ENCODE data around the gene NWD2.

The NWD2 gene

GRCh38 chr4:37422102-37422501 is 177.6 kb downstream of the NWD2 start:
- DNase-seq (ENCODE audit: low read depth), result no peak
- no peak overlapping the region for H3K4me3 ChIP-seq (ENCODE audit: control insufficient read depth, low read depth, low read length)
- no peak for TF ChIP-seq CTCF (conservative IDR thresholded peaks at IDR 0.05; ENCODE audit: control insufficient read depth, insufficient read depth, low read depth, low read length)

- DNase-seq (ENCODE audit: low read depth), result no peak
- no peak for TF ChIP-seq CTCF (conservative IDR thresholded peaks at IDR 0.05; ENCODE audit: control insufficient read depth, insufficient read depth, low read depth, low read length)
- H3K4me3 ChIP-seq (ENCODE audit: control insufficient read depth, low read depth, low read length), result no peak overlapping the region
These were observed 178.1 kb downstream of the NWD2 start for GRCh38 chr4:37422638-37423037.

DNA sequence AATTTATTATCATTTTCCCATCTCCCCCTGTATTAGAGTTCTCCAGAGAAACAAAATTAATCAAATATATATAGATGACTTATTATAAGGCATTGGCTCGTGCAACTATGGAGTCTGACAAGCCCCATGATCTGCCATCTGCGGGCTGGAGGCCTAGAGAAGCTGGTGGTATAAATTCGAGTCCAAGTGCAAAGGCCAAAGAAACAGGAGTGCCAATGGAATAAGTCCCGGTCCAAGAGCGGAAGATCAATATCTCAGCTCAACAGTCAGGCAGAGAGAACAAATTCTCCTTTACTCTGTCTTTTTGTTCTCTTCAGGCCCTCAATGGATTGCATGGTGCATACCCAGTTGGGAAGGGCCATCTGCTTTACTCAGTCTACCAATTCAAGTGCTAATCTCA is 178.8 kb downstream of the NWD2 start:
- TF ChIP-seq CTCF (conservative IDR thresholded peaks at IDR 0.05; ENCODE audit: control insufficient read depth, insufficient read depth, low read depth, low read length), result no peak
- H3K4me3 ChIP-seq (ENCODE audit: control insufficient read depth, low read depth, low read length), result no peak overlapping the region
- DNase-seq (ENCODE audit: low read depth), result no peak

DNA sequence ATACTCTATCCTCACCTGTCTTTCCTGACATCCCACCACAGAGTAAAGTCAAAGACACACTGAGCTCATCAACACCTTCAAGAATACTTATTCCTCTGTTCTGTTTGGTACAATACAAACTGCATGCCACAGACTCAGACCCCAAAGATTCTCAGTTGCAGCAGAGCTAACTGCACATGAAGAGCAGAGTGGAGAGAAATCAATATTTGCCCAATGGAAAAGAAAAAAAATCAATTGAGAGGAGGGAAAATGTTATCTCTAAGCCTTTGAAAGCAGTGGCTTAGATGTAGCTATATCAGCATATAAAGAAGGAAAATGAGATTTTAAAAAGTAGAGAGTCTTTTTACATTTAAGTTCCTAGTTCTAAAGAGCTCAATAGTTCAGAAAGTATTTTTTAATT is 180.2 kb downstream of the NWD2 start:
- no peak for TF ChIP-seq CTCF (conservative IDR thresholded peaks at IDR 0.05; ENCODE audit: control insufficient read depth, insufficient read depth, low read depth, low read length)
- H3K4me3 ChIP-seq (ENCODE audit: control insufficient read depth, low read depth, low read length), result no peak overlapping the region
- no peak for DNase-seq (ENCODE audit: low read depth)

GRCh38 chr4:37425857-37426256 is 181.3 kb downstream of the NWD2 start:
- DNase-seq (ENCODE audit: low read depth), result no peak
- no peak overlapping the region for H3K4me3 ChIP-seq (ENCODE audit: control insufficient read depth, low read depth, low read length)
- no peak for TF ChIP-seq CTCF (conservative IDR thresholded peaks at IDR 0.05; ENCODE audit: control insufficient read depth, insufficient read depth, low read depth, low read length)

DNA sequence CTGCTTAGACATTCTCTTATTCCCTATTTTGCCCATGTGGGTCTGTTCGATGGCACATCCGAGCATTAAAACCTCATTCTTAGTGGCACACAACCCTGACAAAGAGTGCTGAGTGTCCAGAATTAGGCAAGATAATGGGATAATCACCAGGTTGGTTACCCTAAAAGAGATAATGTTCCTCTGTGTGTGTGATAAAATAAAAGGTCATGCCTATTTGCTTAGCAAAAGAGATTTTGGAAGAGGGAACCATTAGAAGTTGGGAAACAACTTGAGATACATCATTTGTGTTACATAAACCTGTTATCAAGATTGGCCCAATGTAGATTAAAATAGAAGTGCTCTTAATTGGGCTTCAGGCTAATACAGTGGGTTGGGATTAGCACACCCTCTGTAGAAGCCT is 182.7 kb downstream of the NWD2 start:
- H3K4me3 ChIP-seq (ENCODE audit: control insufficient read depth, low read depth, low read length), result no peak overlapping the region
- TF ChIP-seq CTCF (conservative IDR thresholded peaks at IDR 0.05; ENCODE audit: control insufficient read depth, insufficient read depth, low read depth, low read length), result no peak
- DNase-seq (ENCODE audit: low read depth), result no peak

GRCh38 chr4:37429906-37430305 is 185.4 kb downstream of the NWD2 start:
- TF ChIP-seq CTCF (conservative IDR thresholded peaks at IDR 0.05; ENCODE audit: control insufficient read depth, insufficient read depth, low read depth, low read length), result no peak

More at GRCh38 chr4:37429906-37430305, 185.4 kb downstream of the NWD2 start:
- no peak overlapping the region for H3K4me3 ChIP-seq (ENCODE audit: control insufficient read depth, low read depth, low read length)
- DNase-seq (ENCODE audit: low read depth), result no peak

Measured in fibroblast of mammary gland (primary cell).